ENCODE results near the gene ASAP2.

The ASAP2 gene

GRCh38 chr2:9403924-9404323 is 197.3 kb downstream of the ASAP2 start:
- DNase-seq (ENCODE audit: low read depth): no peak

- no peak for DNase-seq (ENCODE audit: low read depth)
Observed at GRCh38 chr2:9404451-9404850, 197.8 kb downstream of the ASAP2 start.

GRCh38 chr2:9405636-9406035 is 199.0 kb downstream of the ASAP2 start:
- no peak for DNase-seq (ENCODE audit: low read depth)

GRCh38 chr2:9406529-9407362 is 200.1 kb downstream of the ASAP2 start:
- DNase-seq (ENCODE audit: low read depth): no peak

- no peak for DNase-seq (ENCODE audit: low read depth)
Observed at GRCh38 chr2:9407363-9407811, 200.8 kb downstream of the ASAP2 start.

- DNase-seq (ENCODE audit: low read depth): no peak
Observed at GRCh38 chr2:9408641-9409151, 202.1 kb downstream of the ASAP2 start.

- no peak for DNase-seq (ENCODE audit: low read depth)
Observed at GRCh38 chr2:9410108-9410507, 203.5 kb downstream of the ASAP2 start.

- no peak for DNase-seq (ENCODE audit: low read depth)
Observed at GRCh38 chr2:9412781-9413180, 206.2 kb downstream of the ASAP2 start.

- DNase-seq (ENCODE audit: low read depth): no peak
Observed at GRCh38 chr2:9415516-9416169, 209.0 kb downstream of the ASAP2 start.

- DNase-seq (ENCODE audit: low read depth): no peak
Observed at GRCh38 chr2:9416267-9416961, 209.8 kb downstream of the ASAP2 start.

- no peak for DNase-seq (ENCODE audit: low read depth)
Observed at GRCh38 chr2:9416962-9417316, 210.3 kb downstream of the ASAP2 start.

- no peak for DNase-seq (ENCODE audit: low read depth)
Observed at GRCh38 chr2:9417725-9418124, 211.1 kb downstream of the ASAP2 start.

- no peak for DNase-seq (ENCODE audit: low read depth)
Observed at GRCh38 chr2:9418746-9419145, 212.1 kb downstream of the ASAP2 start.

- no peak for DNase-seq (ENCODE audit: low read depth)
Observed at GRCh38 chr2:9419541-9419940, 212.9 kb downstream of the ASAP2 start.

GRCh38 chr2:9420495-9420894 is 213.9 kb downstream of the ASAP2 start:
- no peak for DNase-seq (ENCODE audit: low read depth)

- peak; percentile 20 for DNase-seq (ENCODE audit: low read depth)
Observed at GRCh38 chr2:9422321-9423099, 215.9 kb downstream of the ASAP2 start.

- peak; percentile 95 for DNase-seq (ENCODE audit: low read depth)
Observed at GRCh38 chr2:9423100-9423921, 216.7 kb downstream of the ASAP2 start, which contains the start of the genes CPSF3 and ITGB1BP1. CPSF3 (plus strand) TSS chr2:9423654; CDS start chr2:9423774, 120 bp downstream. ITGB1BP1 (minus strand) TSS chr2:9423528; CDS start chr2:9418697, 4,831 bp downstream.

GRCh38 chr2:9423922-9424272 is 217.3 kb downstream of the ASAP2 start:
- DNase-seq (ENCODE audit: low read depth): no peak

- DNase-seq (ENCODE audit: low read depth): no peak
Observed at GRCh38 chr2:9424447-9425164, 218.0 kb downstream of the ASAP2 start.

- DNase-seq (ENCODE audit: low read depth): no peak
Observed at GRCh38 chr2:9428965-9429577, 222.5 kb downstream of the ASAP2 start.
